HEK293 (cell line): ENCODE data around the gene AXIN1.
"Not testable (repeated sequence)": the region's sequence is repeated elsewhere in the genome, so short reads cannot be mapped to it uniquely, and the experiment has no call there.

Source experiments
- CTCF ChIP-seq: fragments of 450-650 bp; formaldehyde crosslinking; IDR thresholded peaks from 2 replicates; pipeline ENCODE4 v1.5.1; 2016; ENCODE audit warnings: missing biosample characterization, missing genetic modification characterization
- GLI4 ChIP-seq: fragments of 450-650 bp; formaldehyde crosslinking; IDR thresholded peaks from 2 replicates; pipeline ENCODE4 v1.5.1; 2016; ENCODE audit warnings: missing biosample characterization, missing genetic modification characterization
- KLF1 ChIP-seq: fragments of 450-650 bp; formaldehyde crosslinking; IDR thresholded peaks from 2 replicates; pipeline ENCODE4 v1.5.1; 2016; ENCODE audit warnings: missing biosample characterization, missing genetic modification characterization
- PRDM4 ChIP-seq: fragments of 450-650 bp; formaldehyde crosslinking; IDR thresholded peaks from 2 replicates; pipeline ENCODE4 v1.5.1; 2017; ENCODE audit warnings: missing biosample characterization, missing genetic modification characterization
- ZBTB11 ChIP-seq: fragments of 450-650 bp; formaldehyde crosslinking; conservative IDR thresholded peaks from 2 replicates; pipeline ENCODE4 v1.5.1; 2016; ENCODE audit warnings: low read depth, missing biosample characterization, missing genetic modification characterization
- ZFP37 ChIP-seq: fragments of 450-650 bp; formaldehyde crosslinking; IDR thresholded peaks from 2 replicates; pipeline ENCODE4 v1.5.1; 2016; ENCODE audit warnings: missing biosample characterization, missing genetic modification characterization
- ZNF184 ChIP-seq: fragments of 450-650 bp; IDR thresholded peaks from 2 replicates; pipeline ENCODE4 v1.5.1; 2018; ENCODE audit warnings: missing biosample characterization, mild to moderate bottlenecking, missing genetic modification characterization
- ZNF302 ChIP-seq: fragments of 450-650 bp; formaldehyde crosslinking; IDR thresholded peaks from 2 replicates; pipeline ENCODE4 v1.5.1; 2016; ENCODE audit warnings: missing biosample characterization, missing genetic modification characterization, low read depth
- ZNF335 ChIP-seq: fragments of 450-650 bp; formaldehyde crosslinking; conservative IDR thresholded peaks from 2 replicates; pipeline ENCODE4 v1.5.1; 2016; ENCODE audit warnings: missing biosample characterization, missing genetic modification characterization
- ZNF350 ChIP-seq: fragments of 450-650 bp; formaldehyde crosslinking; IDR thresholded peaks from 2 replicates; pipeline ENCODE4 v1.5.0; 2017; ENCODE audit warnings: missing biosample characterization, mild to moderate bottlenecking, missing genetic modification characterization
- ZNF561 ChIP-seq: fragments of 450-650 bp; IDR thresholded peaks from 2 replicates; pipeline ENCODE4 v1.5.1; 2018; ENCODE audit warnings: missing biosample characterization, missing genetic modification characterization, borderline replicate concordance
- ZNF76 ChIP-seq: fragments of 450-650 bp; formaldehyde crosslinking; IDR thresholded peaks from 2 replicates; pipeline ENCODE4; 2016; ENCODE audit warnings: low read depth, missing biosample characterization, missing genetic modification characterization, borderline replicate concordance

- not testable (repeated sequence) for TF ChIP-seq ZFP37 (tag by site-specific recombination); ZNF184 (tag by site-specific recombination); CTCF; GLI4 (tag by site-specific recombination); ZNF335; ZNF561 (tag by site-specific recombination); ZNF350 (tag by site-specific recombination); ZNF76 (tag by site-specific recombination); PRDM4 (tag by site-specific recombination); ZBTB11 (tag by site-specific recombination); ZNF302 (tag by site-specific recombination); KLF1 (tag by site-specific recombination)
Measured at GRCh38 chr16:341974-342336, 10.6 kb downstream of the AXIN1 start.
